ENCODE measurements around the gene ANKRD45.
"Not testable (repeated sequence)": the region's sequence is repeated elsewhere in the genome, so short reads cannot be mapped to it uniquely, and the experiment has no call there.

ANKRD45 gene

GRCh38 chr1:173669491-173669941, at the start of gene ANKRD45:
Gene ANKRD45, minus strand, starts transcription at chr1:173669851. Its CDS starts 10,433 bp downstream, at chr1:173659418.
- no peak for FAIRE-seq

GRCh38 chr1:173717238-173717637, 47.6 kb upstream of the ANKRD45 start:
- DNase-seq (ENCODE audit: low spot score) (no peak), FAIRE-seq (no peak)

More at GRCh38 chr1:173669491-173669941, at the start of gene ANKRD45:
- DNase-seq (ENCODE audit: low spot score): no peak

GRCh38 chr1:173715538-173715844, 45.8 kb upstream of the ANKRD45 start:
- FAIRE-seq: no peak
- no peak for DNase-seq (ENCODE audit: low spot score)

GRCh38 chr1:173714759-173715537, 45.3 kb upstream of the ANKRD45 start, which contains the start of gene KLHL20:
Gene KLHL20, plus strand, starts transcription at chr1:173714981. Its CDS starts 1,063 bp downstream, at chr1:173716044.
- FAIRE-seq: no peak
- DNase-seq (ENCODE audit: low spot score): peak; percentile 89

- FAIRE-seq (no peak), DNase-seq (ENCODE audit: low spot score) (no peak)
Observed at GRCh38 chr1:173714441-173714758, 44.7 kb upstream of the ANKRD45 start.

- FAIRE-seq: no peak
- no peak for DNase-seq (ENCODE audit: low spot score)
Observed at GRCh38 chr1:173708787-173709186, 39.1 kb upstream of the ANKRD45 start.

GRCh38 chr1:173705117-173705516, 35.5 kb upstream of the ANKRD45 start:
- no peak for FAIRE-seq

GRCh38 chr1:173702736-173703135, 33.1 kb upstream of the ANKRD45 start:
- DNase-seq (ENCODE audit: low spot score): no peak
- no peak for FAIRE-seq

More at GRCh38 chr1:173705117-173705516, 35.5 kb upstream of the ANKRD45 start:
- DNase-seq (ENCODE audit: low spot score): no peak

- DNase-seq (ENCODE audit: low spot score); FAIRE-seq: not testable (repeated sequence)
Observed at GRCh38 chr1:173701299-173701698, 31.6 kb upstream of the ANKRD45 start.

- DNase-seq (ENCODE audit: low spot score): no peak
- no peak for FAIRE-seq
Observed at GRCh38 chr1:173693238-173693637, 23.6 kb upstream of the ANKRD45 start.

GRCh38 chr1:173688300-173688699, 18.6 kb upstream of the ANKRD45 start:
- DNase-seq (ENCODE audit: low spot score): no peak
- no peak for FAIRE-seq

- not testable (repeated sequence) for DNase-seq (ENCODE audit: low spot score); FAIRE-seq
Observed at GRCh38 chr1:173685121-173685520, 15.5 kb upstream of the ANKRD45 start.

- not testable (repeated sequence) for FAIRE-seq; DNase-seq (ENCODE audit: low spot score)
Observed at GRCh38 chr1:173683838-173684237, 14.2 kb upstream of the ANKRD45 start.

GRCh38 chr1:173682184-173682583, 12.5 kb upstream of the ANKRD45 start:
- no peak for FAIRE-seq
- no peak for DNase-seq (ENCODE audit: low spot score)

GRCh38 chr1:173680152-173680551, 10.5 kb upstream of the ANKRD45 start:
- DNase-seq (ENCODE audit: low spot score); FAIRE-seq: not testable (repeated sequence)

GRCh38 chr1:173674496-173674895, 4.8 kb upstream of the ANKRD45 start:
- not testable (repeated sequence) for FAIRE-seq; DNase-seq (ENCODE audit: low spot score)

- FAIRE-seq (no peak), DNase-seq (ENCODE audit: low spot score) (no peak)
Observed at GRCh38 chr1:173666646-173667045, 3.0 kb downstream of the ANKRD45 start.

GRCh38 chr1:173663159-173663558, 6.5 kb downstream of the ANKRD45 start:
- no peak for FAIRE-seq
- DNase-seq (ENCODE audit: low spot score): no peak

GRCh38 chr1:173661763-173662162, 7.9 kb downstream of the ANKRD45 start:
- DNase-seq (ENCODE audit: low spot score) (no peak), FAIRE-seq (no peak)

GRCh38 chr1:173661271-173661670, 8.4 kb downstream of the ANKRD45 start:
- no peak for DNase-seq (ENCODE audit: low spot score)
- FAIRE-seq: no peak

GRCh38 chr1:173660306-173660705, 9.3 kb downstream of the ANKRD45 start:
- FAIRE-seq (no peak), DNase-seq (ENCODE audit: low spot score) (no peak)

- DNase-seq (ENCODE audit: low spot score) (no peak), FAIRE-seq (no peak)
Observed at GRCh38 chr1:173648880-173649605, 20.6 kb downstream of the ANKRD45 start.

Data from urothelium cell line (cell line).